Measurements from ENCODE around the gene FDXACB1.
"Not testable (repeated sequence)": the region's sequence is repeated elsewhere in the genome, so short reads cannot be mapped to it uniquely, and the experiment has no call there.

Gene FDXACB1

DNA sequence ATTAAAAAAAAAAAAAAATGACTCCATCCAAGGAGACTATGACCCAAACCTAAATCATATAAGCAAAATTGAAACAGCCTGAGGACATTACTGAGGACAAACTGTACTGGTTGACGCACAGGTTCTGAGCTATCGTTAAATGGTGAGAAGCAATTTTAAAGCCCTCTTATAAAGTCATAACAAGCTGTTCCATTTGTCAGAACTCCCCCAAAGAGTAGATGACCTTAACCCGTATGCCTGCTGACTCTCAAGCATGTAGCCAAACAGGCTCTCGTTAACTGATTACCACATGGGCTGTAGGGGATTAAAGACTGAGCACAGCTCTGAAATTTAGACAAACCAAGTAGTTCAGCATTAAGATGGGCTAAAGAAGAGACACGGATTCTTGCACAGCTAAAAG is 30.4 kb upstream of the FDXACB1 start:
- DNase-seq, result no peak

DNA sequence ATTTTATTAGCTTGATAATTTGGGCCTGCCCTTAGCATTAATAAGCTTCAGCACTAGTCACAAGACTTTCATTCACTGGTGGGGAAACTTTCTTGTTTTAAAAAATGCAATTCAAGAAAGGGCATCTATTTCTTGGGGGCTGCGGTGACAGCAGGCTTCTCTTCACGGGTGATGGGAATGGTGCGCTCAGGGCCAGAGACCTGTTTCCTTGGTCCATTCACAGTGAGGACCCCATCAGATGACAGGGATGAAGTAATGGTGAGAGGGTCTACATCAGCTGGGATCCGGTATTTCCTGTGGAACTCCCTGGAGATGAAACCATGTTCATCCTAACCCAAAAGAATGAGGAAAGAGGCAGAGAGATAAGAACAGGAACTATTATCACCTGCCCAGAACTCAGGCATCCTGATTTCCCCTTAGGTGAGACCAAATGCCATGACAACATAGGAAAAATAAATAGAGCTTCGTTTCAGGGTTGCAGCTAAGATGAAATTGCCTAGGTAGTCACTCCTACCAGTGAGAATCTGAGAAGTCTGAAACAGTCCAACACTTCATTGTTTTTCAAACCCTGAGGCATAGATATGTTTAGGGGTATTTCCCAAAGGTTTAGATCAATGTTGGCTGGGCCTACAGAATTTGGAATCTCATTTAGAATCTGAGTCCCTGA is 29.8 kb upstream of the FDXACB1 start:
- no peak for DNase-seq

DNA sequence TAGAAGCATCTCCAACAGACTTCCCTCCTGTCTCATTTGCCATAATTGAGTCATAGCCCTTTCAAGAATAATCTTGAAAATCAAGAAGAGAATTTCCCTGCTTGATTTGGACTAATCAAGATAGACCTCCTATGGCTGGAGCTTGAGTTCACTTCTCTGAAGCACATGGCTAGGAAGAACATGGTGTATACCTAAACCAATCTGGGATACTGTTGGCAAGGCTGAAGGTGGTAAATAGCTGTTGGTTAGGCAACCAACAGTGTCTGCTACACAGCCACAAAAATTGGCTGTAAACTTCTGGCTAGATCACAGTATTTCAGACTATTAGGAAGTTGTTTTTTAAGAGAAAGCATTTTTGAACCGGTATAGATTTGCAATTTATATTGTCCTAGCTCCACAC is 27.7 kb upstream of the FDXACB1 start:
- no peak for DNase-seq

DNA sequence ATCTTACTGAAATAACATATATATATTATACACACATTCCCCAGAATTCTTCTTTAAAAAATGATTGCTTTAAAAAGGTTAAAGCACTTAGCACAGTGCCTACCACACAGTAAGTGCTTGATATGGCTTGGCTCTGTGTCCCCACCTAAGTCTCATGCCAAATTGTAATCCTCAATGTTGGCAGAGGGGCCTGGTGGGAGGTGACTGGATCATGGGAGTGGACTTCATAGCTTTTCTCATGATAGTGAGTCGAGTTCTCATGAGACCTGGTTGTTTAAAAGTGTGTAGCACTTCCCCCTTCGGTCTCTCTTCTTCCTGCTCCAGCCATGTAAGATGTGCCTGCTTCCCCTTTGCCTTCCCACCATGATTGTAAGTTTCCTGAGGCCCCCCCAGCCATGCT is 26.4 kb upstream of the FDXACB1 start:
- DNase-seq, result no peak

DNA sequence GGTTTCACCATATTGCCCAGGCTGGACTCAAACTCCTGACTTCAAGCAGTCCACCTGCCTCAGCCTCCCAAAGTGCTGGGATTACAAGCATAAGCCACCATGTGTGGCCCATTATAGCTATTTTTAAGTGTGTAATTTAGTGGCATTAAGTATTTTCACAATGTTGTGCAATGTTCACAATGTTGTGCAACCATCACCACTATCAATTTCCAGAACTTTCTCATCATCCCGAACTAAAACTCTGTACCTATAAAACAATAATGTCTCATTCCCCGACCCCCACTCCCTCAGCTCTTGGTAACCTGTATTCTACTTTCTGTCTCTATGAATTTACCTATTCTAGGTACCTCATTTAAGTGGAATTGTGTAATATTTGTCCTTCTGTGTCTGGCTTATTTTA is 7.9 kb upstream of the FDXACB1 start:
- DNase-seq, result no peak

DNA sequence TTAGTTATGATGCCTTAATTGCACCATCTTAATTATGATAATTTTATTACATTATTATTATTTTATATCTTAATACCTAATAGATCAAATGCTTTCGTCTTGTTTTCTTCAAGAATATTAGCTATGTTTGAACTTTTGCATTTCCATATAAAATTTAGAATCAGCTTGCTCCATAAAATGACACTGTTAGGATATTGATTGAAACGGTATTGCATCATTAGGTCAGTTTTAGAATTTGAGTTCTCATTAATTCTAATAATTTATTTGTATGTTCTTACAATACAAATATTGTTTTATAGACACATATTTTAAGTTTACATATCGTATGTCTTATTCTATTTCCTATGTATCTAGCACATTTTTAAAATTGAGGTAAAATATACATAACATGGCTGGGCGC is 7.1 kb upstream of the FDXACB1 start:
- DNase-seq, result no peak

DNA sequence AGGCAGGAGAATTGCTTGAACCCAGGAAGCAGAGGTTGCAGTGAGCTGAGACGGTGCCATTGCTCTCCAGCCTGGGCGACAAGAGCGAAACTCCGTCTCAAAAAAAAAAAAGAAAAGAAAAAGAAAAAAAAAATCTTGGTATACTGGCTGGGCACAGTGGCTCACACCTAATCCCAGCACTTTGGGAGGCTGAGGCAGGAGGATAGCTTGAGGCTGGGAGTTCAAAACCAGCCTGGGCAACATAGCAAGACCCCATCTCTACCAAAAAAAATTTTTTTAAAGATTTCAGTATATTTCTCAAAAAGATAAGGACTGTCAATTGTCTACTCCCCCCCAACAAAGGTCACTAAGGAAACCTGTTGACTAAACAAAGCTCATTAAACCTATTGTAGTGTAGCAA is 6.1 kb upstream of the FDXACB1 start:
- DNase-seq, result not testable (repeated sequence)

DNA sequence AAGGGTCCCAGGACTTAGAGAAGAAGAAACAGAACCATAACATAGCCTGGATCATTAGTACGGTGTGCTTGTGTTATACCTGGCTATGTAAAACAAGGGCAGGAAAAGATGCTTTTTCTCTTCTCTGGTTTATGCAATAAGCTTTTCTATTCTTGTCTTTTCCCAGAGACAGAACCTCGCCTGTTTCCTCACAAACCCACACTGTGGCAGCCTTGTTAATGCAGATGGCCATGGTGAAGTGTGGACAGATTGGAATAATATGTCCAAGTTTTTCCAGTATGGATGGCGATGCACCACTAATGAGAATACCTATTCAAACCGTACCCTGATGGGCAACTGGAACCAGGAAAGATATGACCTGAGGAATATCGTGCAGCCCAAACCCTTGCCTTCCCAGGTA is 3.2 kb upstream of the FDXACB1 start:
- no peak for DNase-seq

DNA sequence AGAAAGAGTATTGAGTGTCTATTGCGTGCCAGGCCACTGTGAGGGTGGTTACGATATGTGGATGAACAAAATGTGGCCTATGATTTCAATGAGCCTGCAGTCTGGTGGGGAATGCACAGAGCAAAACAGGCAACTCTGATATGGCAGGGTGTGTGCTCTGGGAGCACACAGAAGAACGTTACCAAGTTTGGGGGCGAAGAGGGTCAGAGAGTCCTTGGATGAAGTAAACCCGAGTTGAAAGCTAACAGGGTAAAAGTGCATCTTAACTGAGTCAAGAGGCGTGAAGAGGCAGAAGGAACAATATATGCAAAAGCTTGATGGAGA is 634 bp upstream of the FDXACB1 start:
- peak; percentile 51 for DNase-seq

DNA sequence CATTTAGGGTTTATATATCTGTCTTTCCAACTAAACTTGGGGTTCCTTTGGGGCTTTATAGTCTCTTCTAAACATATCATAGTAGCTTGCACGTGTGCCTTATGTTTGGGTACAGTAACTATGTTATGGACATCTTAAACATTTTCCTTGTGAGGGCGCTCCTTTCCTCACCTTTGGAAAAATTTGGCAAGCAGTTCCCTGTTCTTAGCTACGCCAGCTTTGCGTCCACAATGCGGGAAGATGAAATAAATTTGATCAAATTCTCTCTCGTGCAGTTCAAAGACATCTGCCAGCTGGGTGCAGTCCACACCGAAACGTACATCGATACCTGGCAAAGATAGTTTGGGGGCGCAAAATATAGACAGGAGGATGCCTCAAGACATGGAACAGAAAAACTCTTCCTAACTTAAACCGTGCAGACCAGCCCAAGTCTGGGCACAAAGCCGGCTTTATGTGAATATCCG is 548 bp downstream of the FDXACB1 start:
- DNase-seq, result peak; percentile 54

DNA sequence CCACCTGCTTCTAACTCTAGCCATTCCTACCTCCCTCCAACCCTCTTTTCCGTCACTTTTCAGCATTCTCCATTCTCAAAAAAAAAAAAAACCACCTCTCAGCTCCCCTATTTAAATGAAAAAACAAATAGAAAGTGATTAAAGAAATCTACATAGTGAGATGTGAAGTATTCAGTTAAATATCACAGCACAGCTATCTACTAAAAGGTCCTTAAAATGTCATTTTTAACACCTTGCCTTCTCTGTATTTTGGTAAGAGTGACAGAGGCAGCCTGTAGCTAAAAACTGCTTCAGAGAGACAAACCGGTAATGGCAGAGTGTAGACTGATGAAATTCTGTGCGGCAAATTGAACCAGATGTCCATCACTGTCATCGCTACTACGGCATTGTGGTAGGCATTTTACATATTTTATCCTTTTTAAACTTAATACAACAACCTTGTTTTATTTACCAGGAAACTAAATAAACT is 7.2 kb downstream of the FDXACB1 start:
- DNase-seq, result peak; percentile 72

DNA sequence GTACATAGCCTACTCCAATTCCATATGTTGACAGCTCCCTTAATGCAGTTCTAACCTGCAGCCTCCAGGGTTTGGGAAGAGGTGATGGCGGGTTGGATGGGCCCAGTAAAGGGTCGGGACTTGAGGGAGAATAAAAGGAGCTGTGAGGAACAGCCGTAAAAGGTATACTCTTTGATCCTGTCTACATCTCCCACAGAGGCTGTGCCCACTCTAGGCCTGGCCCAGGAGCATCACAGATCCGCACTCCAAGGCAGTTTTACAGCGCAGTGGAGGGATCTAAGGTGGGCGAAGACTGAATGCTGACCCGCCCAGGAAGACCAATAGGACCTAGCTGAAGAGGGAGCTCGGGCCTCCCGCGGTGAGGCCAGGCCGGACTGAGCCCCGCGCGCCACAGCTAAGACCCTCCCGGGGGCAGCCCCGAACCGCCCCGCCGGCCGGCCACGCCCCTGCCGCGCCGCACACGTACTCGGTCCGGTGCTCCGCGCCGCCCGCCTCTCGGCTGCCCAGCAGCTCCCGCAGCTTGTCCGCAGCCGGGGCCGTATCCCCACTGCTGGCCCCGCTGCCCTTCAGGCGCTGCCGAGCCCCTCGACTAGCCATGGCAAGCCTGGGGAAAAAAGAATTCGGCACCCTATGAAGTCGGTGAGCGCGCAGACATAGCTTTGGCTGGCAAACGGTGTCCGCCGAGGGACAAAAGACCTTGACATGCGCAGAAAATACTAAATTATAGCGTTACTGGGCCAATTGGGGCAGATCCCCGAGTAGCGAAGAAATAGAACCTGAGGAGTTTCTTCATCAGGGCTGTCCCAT is 7.9 kb downstream of the FDXACB1 start, which contains the start of gene ALG9:
Gene ALG9, minus strand, starts transcription at position 696 of the 807 bp plus-strand sequence. Its CDS starts 99 bp downstream, at position 597.
- DNase-seq, result peak; percentile 85

DNA sequence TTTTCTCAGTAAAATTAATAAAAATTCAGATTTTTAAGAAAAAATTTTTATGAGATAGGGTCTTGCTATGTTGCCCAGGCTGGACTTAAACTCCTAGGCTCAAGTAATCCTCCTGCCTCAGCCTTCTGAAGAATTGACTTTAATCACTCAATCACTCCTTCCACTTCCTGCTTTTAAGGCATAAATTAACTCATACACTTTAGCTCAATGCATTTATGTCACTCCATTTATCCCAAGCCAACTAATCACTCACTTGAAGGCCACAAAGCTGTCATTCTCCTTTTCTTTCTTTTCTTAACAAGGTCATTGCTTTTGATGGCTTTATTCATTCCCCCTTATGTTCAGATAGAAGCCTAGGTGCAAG is 8.5 kb downstream of the FDXACB1 start:
- DNase-seq, result peak; percentile 48

DNA sequence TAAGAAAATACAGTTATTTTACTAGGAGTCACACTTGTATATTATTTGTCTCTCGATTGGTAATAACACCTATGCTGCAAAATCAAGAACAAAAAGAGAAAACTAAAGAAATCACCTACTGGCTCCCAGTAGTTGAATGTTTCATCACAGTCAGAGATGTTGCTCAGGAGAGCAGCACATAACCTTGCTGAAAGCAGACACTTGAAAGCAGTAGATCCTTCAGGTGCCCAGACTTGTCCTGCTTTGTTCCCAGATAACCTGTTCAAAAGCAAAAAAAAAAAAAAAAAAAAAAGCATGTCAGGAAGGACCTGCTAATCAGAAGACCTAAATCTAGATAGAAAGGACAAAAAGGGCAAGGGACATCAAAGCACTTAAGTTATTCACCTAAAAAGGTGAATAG is 8.9 kb downstream of the FDXACB1 start:
- DNase-seq, result no peak

DNA sequence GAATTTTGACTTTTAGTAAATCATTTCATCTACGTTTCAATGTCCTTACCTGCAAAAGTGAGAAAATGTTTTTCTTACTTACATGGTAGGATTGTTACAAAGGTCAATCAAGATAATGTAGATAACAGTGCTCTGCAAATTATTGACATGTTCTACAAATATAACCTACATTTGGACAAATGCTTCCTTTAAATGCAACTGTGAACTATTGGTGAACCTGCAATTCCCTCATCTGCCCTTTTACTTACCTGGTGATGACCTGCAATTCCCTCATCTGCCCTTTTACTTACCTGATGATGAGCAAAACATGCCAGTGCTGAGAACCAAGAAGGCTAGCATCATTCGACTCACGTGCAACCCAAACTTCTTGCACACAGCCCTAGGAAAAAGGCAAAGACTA is 18.7 kb downstream of the FDXACB1 start:
- no peak for DNase-seq

DNA sequence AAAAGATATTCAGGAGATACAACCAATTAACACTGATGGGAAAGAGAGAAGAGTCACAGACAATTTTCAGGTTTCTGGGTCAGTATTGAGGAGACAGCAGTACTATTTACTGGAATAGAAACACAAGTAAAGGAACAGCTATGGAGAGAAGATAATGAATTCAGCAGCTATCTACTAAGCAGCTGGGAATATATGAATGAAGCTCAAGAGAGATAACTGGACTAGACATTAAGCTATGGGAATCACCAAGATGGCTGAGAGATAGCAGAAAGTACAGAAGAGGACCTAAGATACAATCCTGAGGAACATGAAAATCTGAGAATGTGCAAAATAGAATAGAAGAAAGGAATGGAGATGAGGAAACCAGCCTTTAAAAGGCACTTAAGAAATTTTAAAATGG is 23.5 kb downstream of the FDXACB1 start:
- DNase-seq, result no peak

DNA sequence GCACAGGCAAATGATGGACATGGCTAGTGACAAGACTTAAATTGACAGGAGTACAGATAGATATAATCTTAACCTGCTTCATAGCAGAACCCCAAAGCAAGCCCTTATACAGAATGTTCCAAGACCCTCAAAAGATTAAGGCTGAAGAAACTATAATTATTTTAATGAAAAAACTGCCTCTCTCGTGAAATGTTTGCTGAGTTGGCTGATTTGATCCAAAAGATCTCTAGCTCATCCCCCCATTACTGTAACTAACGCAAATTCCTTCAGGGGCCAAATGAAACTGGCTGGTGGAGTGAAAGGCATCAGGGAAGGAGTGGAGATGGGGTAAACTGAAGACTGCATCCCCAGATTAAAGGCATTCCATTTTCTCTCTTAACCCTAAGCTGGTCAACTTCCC is 26.9 kb downstream of the FDXACB1 start:
- DNase-seq, result no peak

DNA sequence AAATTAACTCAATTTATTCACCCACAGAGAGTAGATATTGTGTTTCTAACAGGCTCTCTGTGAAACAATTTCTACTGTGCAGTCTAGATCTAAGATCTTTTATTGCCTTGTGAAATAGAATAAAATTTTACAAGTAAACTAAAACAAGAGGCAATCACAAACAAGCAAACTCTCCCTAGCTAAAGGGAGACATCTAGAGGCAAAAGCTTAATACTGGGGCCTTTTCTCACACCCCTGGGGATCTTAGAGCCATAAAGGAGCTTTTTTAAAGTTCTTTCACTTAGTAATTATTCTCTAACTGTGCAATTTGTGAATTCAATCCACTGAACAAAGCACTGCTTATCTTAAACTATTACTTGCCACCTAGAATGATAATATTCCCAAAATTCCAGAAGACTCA is 27.3 kb downstream of the FDXACB1 start:
- no peak for DNase-seq

DNA sequence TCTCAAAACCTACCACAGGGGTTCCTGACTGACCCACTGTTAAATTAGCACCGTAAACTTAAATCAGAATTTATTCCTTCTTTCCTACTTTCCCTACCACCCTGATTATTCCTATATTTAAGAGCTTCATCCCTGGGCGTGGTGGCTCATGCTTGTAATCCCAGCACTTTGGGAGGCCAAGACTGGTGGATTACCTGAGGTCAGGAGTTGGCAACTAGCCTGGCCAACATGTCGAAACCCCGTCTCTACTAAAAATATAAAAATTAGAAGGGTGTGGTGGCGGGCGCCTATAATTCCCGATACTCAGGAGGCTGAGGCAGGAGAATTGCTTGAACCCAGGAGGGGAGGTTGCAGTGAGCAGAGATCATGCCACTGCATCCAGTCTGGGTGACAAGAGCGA is 27.9 kb downstream of the FDXACB1 start:
- DNase-seq, result no peak

DNA sequence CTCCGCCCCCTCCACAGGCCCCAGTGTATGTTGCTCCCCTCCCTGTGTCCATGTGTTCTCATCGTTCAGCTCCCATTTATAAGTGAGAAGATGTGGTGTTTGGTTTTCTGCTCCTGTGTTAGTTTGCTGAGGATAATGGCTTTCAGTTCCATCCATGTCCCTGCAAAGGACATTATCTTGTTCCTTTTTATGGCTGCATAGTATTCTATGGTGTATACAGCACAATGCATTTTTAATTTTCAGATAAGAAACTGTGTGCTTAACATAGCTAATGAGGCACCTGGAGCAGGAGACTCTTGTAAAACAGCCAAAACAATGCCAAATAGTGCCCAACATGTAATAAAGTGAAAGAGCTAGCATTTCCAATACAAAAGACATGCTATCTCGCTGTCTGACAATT is 29.3 kb downstream of the FDXACB1 start:
- DNase-seq, result no peak

DNA sequence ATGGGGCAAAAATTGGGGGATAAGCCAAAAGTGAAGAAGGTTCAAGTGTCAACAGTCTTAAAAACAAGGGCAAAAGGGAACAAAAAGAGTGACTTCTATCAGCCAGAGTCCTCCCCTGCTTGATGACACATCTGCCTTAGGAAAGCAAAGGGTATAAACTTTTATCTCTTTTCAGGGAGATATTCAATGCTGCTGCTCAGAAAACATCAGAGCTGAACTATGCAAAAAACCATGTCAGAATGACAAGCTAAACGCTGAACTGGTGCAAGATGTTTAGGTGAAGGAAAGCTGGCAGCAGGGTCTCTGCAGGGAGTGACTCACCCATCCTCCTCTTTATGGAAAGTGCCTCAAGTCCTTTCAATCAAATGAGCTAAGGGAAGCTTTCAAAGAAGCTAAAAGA is 32.3 kb downstream of the FDXACB1 start:
- DNase-seq, result no peak

DNA sequence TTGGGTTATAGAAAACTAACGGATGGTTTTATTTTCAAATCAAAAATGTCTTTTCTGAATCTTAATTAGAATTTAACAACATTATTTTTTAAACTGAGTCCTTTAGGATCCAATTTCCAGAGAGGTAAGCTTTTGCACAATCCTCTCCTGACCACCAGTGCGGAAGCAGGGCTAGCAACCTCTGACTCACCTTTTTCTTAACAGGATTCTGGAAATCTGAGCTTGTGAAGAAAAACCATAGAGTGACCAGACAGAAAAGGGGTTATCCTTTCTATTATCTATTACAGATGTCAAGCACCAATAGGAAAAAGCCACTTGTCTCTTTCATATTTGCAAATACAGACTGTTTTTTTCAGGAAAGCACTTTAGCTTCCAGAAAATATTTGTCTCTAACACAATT is 32.9 kb downstream of the FDXACB1 start:
- no peak for DNase-seq

DNA sequence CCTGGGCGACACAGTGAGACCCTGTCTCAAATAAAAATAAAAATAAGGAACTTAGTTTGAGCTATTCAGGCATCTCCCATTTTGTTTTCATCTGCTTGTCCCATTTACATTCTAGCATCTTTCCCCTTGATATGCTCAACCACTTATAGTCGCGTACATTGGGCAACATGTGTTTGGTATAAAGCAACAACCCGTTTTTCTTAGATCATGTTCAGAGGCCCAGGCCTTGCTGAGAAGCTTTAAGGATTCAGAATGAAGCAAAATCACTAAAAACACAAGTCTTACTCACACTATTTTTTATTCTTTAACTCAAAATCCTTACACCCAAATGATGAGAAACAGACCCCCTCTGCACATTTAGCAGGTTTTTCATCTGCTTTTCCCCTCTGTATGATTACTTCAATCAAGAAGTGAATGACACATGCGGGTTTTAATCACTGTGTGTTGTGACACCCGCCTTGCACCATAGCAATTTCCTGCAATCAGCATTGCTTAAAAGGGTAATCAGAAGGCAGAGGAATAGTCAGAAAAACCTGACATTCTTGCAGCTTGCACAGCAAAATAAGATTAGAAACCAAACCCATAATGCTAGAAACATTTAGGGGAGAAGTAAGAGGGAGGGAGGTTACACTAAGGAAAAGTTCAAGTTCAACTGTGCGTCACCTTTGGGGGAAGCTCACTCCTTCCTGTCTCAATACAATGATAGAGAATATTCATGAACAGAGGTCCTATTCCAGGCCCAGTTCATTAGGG is 33.5 kb downstream of the FDXACB1 start:
- no peak for DNase-seq

DNA sequence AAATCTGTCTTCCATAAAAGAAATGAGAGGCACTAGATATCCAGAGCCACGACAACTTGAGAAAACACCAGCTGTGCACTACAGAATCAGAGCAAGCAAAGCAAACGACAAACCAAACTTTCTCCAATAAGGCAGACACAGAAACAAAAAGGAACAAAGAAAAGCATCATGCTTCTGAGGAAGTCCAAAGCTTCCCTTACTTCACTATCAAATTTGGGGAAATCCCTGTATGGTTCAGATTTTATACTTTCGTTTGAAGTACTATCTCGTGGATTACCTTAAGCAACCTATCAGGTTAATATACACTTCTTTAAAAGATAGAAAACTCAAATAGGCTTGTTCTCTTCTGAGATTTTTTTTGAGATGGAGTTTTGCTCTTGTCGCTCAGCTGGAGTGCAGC is 35.3 kb downstream of the FDXACB1 start:
- DNase-seq, result no peak

All from DMS79 treated with DMSO at 0.1 percent for 48 hours (cell line).